ENCODE results near the gene SART3.

- TF ChIP-seq POLR2A (IDR thresholded peaks at IDR 0.05) (no peak), CTCF (IDR thresholded peaks at IDR 0.05) (no peak), EP300 (IDR thresholded peaks at IDR 0.05) (no peak), POLR2AphosphoS5 (IDR thresholded peaks at IDR 0.05) (no peak)
These were observed 34.2 kb upstream of the SART3 start for GRCh38 chr12:108594960-108595710.

Data from gastroesophageal sphincter (tissue), 3 donors.